Measurements from ENCODE around the gene ZNF865.
"Not testable (repeated sequence)": the region's sequence is repeated elsewhere in the genome, so short reads cannot be mapped to it uniquely, and the experiment has no call there.

Gene ZNF865

DNA sequence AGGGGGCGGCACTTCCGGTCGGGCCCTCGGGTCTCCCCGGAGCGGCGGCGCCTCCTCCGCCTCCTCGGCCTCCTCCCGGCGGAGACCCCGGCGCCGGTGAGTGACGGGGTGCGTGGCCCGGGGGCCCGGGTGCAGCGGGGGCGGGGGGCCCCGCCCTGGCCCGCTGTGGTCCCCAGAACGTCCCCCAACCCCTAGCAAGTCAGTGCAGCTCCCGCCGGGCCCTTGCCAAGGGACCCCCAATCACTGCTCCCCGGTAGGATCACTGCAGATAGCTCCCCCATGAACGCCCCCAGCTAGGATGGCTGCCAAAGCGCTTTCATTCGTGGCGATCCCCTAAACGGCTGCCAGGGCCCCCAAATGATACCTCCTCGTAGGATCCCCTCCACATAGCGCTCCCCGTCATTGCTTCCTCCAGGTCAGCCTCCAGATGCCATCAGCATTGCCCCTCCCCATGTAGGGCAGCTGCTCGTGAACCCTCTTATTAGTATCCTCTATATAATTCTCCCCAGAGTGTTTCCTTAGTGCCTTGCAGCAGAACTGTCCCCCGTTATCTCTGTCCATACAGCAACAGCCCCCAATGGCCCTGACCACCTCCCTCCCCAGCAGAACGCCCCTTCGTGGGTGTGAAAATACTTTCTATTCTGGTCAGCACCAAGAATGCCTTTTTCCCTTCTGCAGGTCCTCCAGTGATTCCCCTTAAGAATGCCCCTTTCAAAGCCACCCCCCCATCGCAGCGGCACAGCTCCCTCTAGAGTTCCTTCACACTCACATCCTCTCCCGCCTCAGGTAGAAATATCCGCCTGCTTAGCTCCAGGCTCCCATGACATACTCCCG lies at the start of gene ZNF865:
Gene ZNF865 (plus strand): TSS at position 11 of the 834 bp plus-strand sequence. CDS start 7,972 bp downstream, outside the sequence.
- DNase-seq: peak; percentile 73 to 81

DNA sequence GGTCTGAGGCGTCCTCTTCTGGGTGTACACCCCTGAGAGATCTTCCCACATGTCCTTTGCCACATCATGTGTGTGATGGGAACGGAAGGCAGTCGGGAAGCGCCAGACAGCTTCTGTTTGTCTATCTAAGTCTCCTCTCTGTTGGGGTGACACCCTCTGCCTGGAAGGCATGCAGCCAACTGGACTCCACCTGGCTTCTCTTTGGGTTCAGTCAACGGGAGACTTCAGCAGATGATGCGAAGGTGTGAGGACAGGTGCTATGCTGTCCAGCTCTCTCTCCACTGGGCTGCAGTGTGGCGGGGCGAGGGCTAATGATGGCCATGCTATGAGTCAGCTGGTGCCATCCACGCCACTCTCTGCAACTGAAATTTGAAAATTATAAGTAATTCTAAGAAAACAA lies 45.8 kb upstream of the ZNF865 start:
- DNase-seq: no peak

DNA sequence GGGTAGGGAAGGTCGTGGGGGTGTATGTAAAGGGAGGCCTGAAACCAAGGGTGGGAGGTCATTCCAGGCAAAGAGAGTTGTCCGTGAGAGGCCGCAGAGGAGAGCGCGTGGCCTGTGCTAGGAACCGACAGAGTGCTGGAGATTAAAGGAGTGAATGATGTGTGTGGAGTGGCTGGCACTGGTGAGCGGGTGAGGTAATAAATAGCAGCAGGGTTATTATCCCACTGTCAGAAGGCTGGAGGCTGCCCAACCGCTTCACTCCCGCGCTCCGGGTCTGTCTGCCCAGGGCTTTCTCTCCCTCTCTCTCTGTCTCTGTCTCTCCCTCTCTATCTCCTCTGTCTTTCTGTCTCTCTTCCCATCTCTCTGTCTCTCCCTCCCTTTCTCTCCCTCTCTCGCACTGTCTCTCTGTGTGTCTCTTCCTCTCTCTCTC lies 42.2 kb upstream of the ZNF865 start:
- no peak for DNase-seq

- DNase-seq: no peak
Observed at GRCh38 chr19:55566823-55567222, 38.6 kb upstream of the ZNF865 start.

DNA sequence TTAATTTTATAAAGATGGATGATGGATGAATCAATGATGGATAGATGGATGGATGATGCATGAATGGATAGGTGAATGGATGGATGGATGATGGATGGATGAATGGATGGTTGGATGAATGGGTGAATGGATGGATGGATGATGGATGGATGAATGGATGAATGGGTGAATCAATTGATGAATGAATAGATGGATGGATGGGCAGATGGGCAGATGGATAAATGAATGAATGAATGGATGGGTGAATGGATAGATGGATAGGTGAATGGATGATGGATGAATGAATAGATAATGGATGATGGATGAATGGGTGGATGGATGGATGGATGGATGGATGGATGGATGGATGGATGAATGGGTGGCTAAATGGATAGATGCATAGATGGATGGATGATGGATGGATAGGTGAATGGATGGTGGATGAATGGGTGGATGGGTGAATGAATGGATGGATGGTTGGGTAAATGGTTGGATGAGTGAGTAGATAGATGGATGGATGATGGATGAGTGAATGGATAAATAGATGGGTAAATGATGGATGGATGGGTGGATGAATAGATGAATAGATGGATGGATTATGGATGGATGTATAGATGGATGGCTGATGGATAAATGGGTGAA lies 37.6 kb upstream of the ZNF865 start:
- DNase-seq: no peak

GRCh38 chr19:55569477-55569876 lies 36.0 kb upstream of the ZNF865 start:
- DNase-seq: not testable (repeated sequence)

DNA sequence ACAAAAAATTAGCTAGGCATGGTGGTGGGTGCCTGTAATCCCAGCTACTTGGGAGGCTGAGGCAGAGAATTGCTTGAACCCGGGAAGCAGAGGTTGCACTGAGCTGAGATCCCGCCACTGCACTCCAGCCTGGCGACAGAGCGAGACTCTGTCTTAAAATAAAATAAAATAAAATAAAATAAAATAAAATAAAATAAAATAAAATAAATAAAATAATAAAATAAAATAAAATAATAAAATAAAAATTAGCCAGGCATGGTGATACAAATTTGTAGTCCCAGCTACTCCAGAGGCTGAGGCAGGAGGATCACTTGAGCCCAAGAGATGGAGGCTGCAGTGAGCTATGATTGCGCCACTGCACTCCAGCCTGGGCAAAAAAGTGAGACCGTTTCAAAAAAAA lies 31.5 kb upstream of the ZNF865 start:
- not testable (repeated sequence) for DNase-seq

DNA sequence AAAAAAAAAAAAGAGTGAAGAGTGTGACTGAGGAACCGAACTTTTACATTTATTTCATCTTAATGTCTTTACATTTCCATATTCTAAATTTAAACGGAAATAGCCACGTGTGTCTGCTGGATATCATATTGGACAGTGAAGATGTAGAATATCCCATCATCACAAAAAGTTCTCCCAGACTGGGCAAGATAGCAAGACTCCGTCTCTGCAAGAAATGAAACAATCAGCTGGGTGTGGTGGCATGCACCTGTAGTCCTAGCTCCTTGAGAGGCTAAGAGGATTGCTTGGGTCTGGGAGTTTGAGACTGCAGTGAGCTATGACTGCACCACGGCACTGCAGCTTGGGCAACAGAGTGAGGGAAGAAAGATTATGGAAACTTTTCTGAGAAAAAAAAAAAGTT lies 28.7 kb upstream of the ZNF865 start:
- DNase-seq: no peak

GRCh38 chr19:55578031-55578760 lies 27.3 kb upstream of the ZNF865 start:
- DNase-seq: no peak

DNA sequence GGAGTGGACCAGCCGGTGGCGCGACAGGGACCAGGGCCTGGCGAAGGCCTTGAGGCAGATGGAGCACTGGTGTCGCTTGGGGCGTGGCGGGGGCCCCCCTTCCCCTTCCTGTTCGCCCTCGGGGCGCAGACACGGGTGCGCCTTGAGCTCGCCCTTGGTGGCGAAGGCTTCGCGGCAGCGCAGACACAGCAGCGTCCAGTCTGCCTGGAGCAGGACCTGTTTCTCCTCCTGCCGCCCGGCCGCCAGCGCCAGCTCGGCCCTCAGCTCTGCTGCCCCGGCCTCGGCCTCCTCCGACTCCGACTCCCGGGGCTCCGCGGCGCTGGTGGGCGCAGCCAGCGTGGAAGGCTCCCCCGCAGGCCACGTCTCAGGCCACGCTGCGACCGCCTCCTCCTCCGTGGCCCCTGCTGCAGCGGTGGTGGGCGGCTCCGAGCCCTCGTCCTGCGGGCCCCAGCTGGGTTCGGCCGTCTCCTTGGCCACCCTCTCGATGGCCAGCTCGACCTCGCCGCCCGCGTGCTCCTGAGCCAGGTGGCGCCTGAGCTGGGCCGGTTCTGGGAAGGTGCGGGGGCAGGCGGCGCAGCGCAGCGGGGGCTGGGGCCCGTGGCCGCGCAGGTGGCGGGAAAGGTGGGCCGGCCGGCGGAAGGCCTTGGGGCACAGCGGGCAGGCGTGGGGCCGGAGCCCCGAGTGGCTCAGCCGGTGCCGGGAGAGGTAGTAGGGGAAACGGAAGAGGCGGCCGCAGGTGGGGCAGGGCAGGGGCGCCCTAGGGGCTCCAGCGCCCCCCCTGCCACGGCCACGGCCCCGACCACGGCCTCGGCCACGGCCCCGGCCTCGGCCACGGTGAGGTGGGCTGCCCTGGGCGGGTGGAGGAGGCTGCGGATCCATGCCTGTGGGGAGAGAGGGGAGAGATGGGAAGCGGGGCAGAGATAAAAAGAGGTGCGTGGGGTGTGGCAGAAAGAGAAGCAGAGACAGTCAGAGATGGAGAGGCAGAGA lies 26.4 kb upstream of the ZNF865 start:
- DNase-seq: no peak

GRCh38 chr19:55579766-55580621 lies 25.5 kb upstream of the ZNF865 start:
- no peak for DNase-seq

- peak; percentile 72 to 86 for DNase-seq
Observed at GRCh38 chr19:55580628-55581144, 24.8 kb upstream of the ZNF865 start, which contains the start of gene ZNF579. TSS of gene ZNF579 (minus strand) at chr19:55580848. CDS start at chr19:55579639, 1,209 bp downstream.

GRCh38 chr19:55581145-55581822 lies 24.2 kb upstream of the ZNF865 start:
- no peak for DNase-seq

DNA sequence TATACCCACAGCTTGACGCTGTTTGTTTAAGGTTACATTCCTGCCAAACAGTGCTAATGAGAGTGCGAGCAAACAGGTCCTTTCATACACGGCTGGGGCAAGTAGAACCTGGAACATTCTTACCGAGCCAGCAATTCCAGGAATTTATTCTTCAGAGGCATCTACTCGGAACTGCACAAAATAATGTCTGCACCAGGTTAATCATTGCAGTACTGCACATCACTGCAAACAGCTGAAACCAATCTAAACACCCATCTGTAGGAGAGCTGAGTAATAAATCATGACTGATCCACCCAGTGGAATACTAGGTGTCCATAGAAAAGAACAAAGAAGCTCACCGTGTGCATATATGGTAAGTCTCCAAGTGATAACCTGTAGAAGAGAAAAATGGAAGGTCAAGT lies 23.6 kb upstream of the ZNF865 start:
- no peak for DNase-seq

GRCh38 chr19:55582284-55582683 lies 23.2 kb upstream of the ZNF865 start:
- not testable (repeated sequence) for DNase-seq

GRCh38 chr19:55583897-55584296 lies 21.6 kb upstream of the ZNF865 start:
- DNase-seq: not testable (repeated sequence)

- no peak for DNase-seq
Observed at GRCh38 chr19:55584871-55585270, 20.6 kb upstream of the ZNF865 start.

DNA sequence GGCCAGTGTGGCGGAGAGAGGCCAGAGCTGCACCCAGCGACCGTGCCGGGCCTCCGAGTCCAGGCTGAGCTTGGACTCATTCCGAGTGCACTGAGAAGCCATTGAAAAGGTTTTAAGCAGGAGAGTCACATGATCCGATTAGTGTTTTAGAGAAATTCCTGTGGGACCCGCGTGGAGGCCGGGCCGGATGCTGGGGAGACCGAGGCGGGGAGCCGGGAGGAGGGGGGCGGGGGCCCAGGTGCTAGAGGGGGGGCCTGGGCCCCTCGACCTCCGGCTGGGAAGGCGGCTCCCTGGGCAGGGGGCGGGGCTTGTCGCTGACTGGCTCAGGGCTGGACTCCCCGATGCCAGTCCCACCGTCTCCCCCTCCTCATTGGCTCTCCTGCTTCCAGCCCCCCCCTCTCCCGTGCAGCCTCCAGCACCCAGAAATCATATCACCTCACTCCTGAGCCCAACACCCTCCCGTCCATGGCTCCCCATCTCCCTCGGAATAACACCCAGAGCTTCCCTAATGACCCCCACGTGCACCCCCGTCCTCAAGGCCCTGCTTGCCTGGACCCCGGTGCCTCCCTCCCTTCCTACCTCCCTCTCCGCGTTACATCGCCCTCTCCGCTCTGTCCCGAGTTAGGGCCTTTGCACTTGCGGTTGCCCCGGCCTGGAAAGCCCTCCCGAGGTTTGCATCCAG lies 19.6 kb upstream of the ZNF865 start:
- DNase-seq: no peak

GRCh38 chr19:55586976-55587668 lies 18.3 kb upstream of the ZNF865 start:
- peak; percentile 85 to 95 for DNase-seq

Data from inflammatory macrophage treated with lipopolysaccharide for 1 hour (primary cell).